Measurements from ENCODE around the gene TRIM44.
"Not testable (repeated sequence)": the region's sequence is repeated elsewhere in the genome, so short reads cannot be mapped to it uniquely, and the experiment has no call there.

The TRIM44 gene

GRCh38 chr11:35651263-35651662, 11.3 kb upstream of the TRIM44 start:
- DNase-seq (ENCODE audit: low spot score) = no peak
- TF ChIP-seq, protein P1, sequence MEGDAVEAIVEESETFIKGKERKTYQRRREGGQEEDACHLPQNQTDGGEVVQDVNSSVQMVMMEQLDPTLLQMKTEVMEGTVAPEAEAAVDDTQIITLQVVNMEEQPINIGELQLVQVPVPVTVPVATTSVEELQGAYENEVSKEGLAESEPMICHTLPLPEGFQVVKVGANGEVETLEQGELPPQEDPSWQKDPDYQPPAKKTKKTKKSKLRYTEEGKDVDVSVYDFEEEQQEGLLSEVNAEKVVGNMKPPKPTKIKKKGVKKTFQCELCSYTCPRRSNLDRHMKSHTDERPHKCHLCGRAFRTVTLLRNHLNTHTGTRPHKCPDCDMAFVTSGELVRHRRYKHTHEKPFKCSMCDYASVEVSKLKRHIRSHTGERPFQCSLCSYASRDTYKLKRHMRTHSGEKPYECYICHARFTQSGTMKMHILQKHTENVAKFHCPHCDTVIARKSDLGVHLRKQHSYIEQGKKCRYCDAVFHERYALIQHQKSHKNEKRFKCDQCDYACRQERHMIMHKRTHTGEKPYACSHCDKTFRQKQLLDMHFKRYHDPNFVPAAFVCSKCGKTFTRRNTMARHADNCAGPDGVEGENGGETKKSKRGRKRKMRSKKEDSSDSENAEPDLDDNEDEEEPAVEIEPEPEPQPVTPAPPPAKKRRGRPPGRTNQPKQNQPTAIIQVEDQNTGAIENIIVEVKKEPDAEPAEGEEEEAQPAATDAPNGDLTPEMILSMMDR (IDR thresholded peaks at IDR 0.05; ENCODE audit: extremely low read depth, missing control alignments) = no peak

DNA sequence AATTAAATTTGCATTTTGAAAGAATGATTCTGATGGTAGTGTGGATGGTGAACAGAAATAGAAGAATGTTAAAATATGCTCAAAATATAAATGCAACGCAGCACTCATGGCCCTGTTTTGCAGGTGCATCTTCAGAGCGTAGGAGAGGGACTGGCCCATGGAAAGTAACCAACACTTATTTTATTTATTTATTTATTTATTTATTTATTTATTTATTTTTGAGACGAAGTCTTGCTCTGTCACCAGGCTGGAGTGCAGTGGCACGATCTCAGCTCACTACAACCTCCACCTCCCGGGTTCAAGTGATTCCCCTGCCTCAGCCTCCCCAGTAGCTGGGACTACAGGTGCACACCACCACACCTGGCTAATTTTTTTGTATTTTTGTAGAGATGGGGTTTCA, 9.8 kb upstream of the TRIM44 start:
- DNase-seq (ENCODE audit: low spot score) = not testable (repeated sequence)

DNA sequence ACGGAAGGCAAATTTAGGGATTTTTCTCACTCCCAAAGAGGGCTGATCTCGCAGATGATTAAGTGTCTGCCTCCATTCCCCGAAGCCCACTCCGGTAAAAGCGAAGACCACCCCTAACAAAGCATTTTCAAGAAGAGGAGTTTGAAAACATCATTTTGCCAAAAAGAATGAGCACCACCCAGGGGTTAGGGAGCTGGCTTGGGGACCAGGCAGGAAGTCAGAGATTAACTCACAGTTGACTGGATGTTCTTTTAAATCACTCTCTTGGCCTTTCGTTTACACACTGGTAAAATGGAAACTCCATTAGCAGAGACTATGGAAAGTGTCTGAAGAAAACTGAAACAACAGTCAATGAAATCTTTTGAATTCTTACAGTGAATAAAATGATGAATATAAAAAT, 7.9 kb upstream of the TRIM44 start:
- TF ChIP-seq, protein P1 (IDR thresholded peaks at IDR 0.05; ENCODE audit: extremely low read depth, missing control alignments) = no peak
- DNase-seq (ENCODE audit: low spot score) = no peak

DNA sequence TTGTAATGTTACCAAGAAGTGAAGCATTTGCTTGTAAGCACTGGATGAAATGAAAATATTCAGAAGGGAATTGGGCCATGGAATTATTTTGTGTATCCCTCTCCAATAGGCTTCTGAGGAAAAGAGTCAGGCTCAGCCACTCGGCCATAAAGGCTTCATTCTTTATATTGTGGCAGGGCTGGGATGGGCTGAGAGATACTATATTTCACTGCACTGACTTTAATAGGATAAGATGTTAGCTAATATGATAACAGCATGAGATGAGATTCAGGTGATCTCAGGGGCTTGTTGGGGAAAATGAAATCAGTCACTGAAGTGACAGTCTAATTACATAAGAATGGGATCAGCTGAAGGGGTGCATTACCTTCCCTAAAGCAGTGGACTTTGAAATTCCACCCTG, 7.3 kb upstream of the TRIM44 start:
- TF ChIP-seq, protein P1 (IDR thresholded peaks at IDR 0.05; ENCODE audit: extremely low read depth, missing control alignments) = no peak
- DNase-seq (ENCODE audit: low spot score) = no peak

DNA sequence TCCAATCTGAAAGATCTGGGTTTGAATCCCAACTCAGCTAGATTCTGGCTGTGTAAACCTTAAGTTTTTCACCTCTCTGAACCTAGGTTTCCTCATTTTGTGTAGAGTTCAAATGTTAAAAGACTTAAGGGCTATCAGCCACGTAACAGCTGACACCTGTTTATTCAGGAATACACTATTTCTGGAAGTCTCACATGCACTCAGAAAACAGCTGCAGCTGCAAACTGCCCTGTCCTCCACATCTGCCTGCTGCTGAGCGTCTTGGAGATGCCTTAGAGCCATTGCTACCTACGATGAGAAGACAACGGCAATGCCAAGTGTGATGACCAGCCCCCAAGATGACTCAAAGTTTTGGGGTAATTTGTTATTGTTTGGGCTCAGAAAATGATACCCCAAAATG, 6.7 kb upstream of the TRIM44 start:
- TF ChIP-seq, protein P1 (IDR thresholded peaks at IDR 0.05; ENCODE audit: extremely low read depth, missing control alignments) = no peak
- no peak for DNase-seq (ENCODE audit: low spot score)

GRCh38 chr11:35658020-35658948, 4.3 kb upstream of the TRIM44 start:
- DNase-seq (ENCODE audit: low spot score) = no peak

DNA sequence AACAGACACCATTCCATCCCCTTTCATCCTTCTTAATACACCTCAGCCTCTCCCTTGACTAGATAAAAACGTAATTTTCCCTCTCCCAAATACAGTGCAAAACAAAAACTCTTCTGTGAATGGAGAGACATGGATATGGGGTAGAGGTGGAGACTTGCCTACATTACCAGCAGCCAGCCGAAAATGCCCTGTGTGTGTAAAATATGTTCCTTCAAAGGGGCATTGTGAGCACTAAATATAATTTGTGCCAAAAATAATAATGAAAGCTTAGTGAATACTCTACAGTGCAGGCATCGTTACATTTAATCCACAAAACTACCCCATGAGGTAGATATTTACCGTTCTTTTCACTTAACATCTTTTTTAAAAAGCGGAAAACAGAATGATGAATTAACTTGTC, 1.0 kb upstream of the TRIM44 start:
- TF ChIP-seq, protein P1 (IDR thresholded peaks at IDR 0.05; ENCODE audit: extremely low read depth, missing control alignments) = no peak
- DNase-seq (ENCODE audit: low spot score) = no peak

More at GRCh38 chr11:35658020-35658948, 4.3 kb upstream of the TRIM44 start:
- TF ChIP-seq, protein P1 (IDR thresholded peaks at IDR 0.05; ENCODE audit: extremely low read depth, missing control alignments) = no peak
